Hematopoietic multipotent progenitor cell treated with erythropoietin and hydrocortisone succinate and interleukin-3 and kit ligand, for 8 days (in vitro differentiated cells): ENCODE results near the gene GLB1L3.
"Not testable (repeated sequence)": the region's sequence is repeated elsewhere in the genome, so short reads cannot be mapped to it uniquely, and the experiment has no call there.

Experiments
- DNase-seq: peaks from one replicate; pipeline ENCODE4 v3.0.0-alpha.2; 2015

GLB1L3 gene

DNA sequence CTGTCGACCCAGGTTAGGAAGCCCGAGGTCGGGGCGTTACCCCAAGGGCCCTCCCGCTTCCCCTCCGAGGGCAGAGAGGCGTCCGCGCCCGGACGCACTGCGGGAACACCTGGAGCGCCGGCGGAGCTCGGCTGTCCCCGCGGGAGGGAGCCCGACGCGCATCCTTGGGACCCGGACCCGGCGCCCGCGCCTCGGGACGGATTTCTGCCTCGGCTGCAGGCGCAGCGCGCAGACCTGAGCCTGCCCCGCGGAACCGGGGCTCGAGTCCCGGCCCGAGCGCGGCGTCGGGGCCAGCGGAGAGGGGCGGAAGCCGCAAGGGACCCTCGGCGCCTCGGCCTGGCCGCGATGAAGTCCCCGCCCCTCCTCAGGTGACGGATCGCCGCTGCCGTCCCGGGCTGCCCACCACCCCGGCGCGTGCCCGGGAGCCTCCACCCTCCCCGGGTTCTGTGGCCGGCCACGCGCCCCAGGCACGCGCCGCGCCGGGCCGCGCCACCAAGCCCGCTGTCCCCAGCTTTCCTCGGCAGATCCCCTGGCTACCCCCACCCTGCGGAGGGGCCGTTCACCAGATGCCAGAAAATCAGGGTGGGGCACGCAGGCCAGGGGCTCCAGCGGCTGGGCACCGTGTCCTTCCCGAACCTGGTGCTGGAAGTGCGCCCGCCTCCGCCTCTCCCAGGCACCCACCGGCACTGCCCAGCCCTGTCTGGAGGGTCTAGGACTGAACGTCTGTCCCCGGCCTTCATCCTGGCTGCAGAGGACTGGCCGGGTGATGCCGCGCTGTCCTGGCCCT is 410 bp downstream of the GLB1L3 start:
- no peak for DNase-seq

DNA sequence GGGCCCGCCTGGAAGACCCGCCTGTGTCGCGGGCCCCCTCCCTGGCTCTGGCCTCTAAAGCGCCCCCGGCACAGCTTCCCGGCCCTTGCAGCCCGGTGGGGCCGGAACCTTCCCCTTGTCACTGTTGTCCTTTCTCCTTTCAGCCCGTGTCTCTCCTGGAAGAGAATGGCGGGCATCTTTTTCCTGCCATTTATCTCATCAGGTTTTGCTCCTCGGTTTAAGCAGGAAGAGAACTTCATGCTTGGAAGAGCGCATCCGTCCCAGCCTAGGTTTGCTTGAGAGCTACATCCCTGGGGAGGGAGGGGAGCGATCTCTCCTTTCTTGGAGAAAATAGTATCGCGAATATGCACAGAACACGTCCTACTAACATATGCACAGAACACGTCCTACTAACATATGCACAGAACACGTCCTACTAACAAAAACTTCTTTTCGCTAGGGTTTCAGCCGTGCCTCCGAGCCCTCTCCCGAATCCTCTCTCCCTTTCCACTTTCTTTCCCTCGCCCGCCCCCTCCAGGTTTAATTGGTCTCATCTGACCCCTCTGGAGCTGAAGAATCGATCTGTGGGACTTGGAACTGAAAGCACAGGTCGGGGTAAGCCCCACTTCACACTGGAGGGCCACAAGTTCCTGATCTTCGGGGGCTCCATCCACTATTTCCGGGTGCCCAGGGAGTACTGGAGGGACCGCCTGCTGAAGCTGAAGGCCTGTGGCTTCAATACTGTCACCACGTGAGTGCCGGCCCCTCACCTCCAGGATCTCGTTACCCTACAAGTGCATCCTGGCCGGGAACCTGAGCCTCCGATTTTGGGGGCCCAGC is 1.2 kb downstream of the GLB1L3 start:
- no peak for DNase-seq

DNA sequence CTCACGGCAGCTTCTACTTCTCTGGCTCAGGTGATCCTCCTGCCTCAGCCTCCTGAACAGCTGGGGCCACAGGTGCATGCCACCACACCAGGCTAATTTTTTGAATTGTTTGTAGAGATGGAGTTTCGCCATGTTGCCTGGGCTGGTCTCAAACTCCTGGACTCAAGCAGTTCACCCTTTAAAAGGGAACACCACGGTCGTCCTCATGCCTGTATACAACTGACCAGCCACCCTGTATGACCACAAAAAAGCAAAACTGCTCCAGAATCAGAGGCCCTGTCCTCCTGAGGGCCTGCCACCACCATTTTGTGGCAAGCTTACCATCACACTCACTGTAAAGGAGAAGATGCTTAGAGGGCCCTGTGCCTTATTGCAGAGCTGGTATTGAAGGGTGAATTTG is 2.2 kb downstream of the GLB1L3 start:
- DNase-seq = no peak

DNA sequence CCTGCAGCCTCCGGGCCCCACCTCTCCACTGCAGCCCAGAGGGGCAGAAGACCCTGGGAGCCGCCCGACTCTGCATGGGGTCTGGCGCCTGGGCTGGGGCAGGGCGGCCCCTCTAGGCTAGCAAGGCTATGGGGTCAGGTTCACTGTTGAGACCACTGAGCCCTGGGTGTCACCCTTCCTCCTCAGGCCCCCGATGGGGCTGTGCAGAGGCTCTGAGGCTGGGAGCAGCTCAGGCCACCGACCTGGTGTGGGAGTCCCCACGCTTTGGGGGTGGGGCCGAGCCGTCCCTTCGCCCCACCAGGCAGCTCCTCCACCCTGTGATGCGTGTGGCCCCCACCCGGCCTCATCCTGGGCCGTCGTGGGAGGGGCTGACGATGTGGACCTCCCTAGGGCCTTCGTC is 5.5 kb downstream of the GLB1L3 start:
- DNase-seq = not testable (repeated sequence)

DNA sequence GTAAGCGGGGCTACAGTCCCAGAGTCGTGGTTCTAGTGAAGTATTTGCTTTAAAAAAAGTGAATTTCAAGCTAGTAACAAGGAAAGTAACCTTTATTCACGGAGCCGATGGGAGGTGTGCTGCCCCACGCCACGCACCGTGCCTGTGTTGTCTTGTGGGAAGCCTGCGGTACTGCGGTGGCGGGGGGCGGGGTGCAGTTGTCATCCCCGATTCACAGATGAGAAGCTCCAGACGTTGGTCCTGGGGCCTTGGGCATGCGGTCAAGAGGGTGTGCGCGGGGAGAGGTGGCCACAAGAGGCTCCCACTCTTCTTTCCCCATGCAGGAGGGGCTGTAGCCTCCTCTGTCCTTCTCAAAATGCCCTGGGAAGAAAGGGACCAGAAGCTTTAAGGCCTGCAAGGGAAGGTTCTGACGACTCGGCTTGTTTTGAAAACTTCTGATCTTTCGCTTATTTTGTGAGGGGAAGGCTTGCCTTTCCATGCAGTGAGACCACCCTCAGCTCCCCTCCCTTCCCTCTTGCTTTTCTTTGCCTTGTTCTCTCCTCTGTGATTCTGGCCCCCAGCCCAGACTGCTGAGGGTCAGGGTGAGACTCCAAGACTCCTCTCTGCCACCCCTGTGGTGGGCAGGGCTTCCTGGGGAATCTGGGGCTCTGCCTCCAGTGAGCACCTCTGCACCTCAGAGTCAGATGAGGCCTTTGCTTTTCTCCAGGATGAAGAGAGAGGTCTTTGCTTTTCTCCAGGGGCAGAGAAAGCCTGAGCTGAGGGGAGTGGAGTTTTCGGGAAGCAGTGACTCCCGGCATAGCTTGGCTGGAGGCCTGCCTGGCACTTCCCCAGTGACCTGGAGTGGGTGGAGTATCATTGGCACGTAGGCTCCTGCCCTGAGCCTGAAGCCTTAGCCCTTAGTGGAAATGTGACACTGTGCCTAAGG is 6.2 kb downstream of the GLB1L3 start:
- no peak for DNase-seq

DNA sequence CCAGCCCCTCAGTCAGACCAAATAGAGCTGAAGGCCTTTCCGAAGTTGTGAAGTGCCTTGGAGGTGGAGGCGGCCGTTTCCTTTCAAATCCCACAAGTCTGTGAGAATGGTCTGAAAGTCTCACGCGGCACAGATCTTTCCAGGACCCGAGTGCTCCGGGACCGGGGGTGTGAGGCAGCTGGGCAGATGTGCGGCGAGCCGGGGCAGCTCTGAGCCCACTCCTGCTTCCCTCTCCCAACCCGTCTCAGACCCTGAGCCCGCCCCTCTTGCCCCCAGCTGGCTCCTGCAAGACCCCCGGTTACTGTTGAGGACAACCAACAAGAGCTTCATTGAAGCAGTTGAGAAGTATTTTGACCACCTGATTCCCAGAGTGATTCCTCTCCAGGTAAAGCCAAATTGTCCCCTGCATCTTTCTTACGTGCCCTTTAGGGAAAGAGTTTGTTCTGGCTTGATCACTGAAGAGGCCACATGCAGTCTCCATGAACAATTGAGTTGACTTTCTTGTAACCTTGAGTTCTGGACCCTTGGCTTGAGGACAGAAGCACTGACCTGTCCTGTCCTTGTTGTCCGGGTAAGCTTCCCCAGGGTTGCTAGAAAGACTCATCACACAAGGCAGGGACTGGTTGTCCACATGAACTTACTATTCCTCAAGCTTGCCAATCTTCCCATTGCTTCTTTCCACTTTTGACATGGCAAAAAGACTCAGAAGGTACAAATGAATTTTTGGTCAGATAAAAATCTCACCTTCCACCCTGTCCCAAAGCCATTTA is 7.5 kb downstream of the GLB1L3 start:
- no peak for DNase-seq

DNA sequence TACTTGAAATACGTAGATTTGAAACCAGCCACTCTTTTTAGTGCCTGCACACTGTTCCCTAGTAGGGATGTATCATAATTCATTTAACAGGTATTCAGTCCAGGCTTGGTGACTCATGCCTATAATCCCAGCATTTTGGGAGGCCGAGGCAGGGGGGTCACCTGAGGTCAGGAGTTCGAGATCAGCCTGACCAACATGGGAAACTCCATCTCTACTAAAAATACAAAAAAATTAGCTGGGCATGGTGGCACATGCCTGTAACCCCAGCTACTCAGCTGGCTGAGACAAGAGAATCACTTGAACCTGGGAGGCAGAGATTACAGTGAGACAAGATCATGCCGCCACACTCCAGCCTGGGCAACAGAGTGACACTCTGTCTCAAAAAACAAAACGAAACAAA is 8.2 kb downstream of the GLB1L3 start:
- DNase-seq = not testable (repeated sequence)

DNA sequence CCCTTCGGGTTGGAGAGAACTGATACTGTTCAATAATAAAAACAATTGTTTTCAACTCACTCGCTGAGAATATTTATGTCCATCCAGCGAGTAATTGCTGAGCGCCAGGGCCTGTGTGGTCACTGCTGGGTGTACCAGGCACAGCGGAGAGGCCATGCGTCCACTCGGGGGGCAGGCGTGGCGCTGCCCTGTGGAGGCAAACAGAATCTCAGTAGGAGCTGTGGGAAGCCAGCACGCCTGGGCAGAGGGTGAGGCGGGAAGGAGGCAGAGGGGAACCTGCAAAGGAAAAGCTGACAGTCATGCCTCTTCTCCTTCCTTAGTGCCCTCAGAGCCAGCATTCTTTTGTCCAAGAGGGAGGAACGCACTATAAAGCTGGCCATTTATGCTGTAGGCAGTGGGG is 11.4 kb downstream of the GLB1L3 start:
- no peak for DNase-seq

DNA sequence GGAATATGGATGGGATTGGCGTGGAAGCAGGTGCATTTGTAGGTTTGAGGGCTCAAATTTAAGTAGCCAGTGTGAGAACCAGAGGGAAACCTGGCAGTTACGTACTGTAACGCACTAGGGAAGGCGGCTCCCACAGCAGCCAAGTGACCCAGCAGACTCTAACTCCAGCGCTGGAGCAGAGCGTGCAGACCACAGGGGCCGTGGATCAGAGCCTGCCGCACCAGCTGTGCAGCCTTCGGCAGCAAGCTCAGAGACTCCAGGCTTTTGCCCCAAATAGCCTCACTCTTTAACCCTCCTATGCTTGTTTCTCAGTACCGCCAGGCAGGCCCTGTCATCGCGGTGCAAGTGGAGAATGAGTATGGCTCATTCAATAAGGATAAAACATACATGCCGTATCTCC is 12.3 kb downstream of the GLB1L3 start:
- DNase-seq = no peak

DNA sequence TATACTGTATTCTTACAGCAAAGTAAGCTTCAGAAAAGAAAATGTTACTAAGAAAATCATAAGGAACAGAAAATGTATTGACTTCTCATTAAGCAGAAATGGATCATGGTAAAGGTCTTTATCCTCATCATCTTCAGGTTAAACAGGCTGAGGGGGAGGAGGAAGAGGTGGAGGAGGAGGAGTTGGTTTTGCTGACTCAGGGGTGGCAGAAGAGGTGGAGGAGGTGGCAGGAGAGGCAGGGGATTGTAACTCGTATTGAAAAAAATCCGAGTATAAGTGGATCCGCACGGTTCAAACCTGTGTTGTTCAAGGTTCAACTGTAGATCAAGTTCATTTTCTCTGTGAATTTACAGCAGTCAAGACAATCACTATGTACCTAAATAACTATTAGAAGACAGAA is 13.0 kb downstream of the GLB1L3 start:
- no peak for DNase-seq

DNA sequence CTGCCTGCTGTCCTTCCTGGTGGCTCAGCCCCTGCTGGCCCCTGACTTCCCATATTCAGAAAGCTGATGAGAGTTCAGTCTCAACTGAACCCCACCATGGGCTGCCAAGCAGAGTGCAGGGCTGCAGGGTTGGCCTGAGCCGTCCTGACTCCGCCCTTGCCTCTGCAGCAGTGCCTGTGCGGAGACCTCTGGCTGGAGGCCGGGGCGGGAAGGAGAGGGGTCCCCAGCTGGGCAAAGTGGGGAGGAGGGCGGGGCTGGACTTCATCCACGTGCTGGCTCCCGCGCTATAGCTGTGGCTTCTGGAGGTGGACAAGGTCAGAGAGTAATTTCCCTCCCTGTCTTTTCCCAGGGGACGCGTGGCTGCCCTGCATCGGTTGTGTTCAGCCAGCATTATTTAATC is 13.6 kb downstream of the GLB1L3 start:
- DNase-seq = no peak

DNA sequence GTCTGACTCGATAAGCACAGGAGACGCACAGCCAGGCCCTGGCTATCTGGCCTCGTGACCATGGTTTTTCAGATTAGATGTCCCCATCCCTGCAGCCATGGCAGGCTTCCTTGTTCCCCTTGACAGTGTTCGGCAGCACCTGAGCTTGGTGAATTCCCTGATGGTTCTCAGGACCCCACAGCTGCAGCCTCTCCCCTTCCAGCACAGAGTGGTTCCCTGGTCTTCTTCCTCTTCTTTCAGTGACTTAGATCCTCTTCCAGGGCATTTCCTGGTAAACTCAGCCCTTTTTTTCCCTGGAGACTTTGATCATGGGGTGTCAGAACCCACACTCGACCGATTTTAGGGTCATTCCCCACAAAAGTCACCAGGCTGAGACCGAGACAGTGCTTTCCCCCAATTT is 14.5 kb downstream of the GLB1L3 start:
- no peak for DNase-seq

DNA sequence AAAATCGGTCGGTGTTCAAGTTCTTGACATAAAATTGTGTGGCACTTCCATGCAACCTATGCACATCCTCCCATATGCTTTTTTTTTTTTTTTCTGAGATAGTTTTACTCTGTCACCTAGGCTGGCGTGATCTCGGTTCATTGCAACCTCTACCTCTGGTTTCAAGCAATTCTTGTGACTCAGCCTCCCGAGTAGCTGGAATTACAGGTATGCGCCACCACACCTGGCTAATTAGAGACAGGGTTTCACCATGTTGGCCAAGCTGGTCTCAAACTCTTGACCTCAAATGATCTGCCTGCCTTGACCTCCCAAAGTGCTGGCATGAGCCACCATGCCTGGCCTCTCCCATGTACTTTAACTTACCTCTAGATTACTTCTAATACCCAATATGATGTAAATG is 15.0 kb downstream of the GLB1L3 start:
- DNase-seq = no peak

DNA sequence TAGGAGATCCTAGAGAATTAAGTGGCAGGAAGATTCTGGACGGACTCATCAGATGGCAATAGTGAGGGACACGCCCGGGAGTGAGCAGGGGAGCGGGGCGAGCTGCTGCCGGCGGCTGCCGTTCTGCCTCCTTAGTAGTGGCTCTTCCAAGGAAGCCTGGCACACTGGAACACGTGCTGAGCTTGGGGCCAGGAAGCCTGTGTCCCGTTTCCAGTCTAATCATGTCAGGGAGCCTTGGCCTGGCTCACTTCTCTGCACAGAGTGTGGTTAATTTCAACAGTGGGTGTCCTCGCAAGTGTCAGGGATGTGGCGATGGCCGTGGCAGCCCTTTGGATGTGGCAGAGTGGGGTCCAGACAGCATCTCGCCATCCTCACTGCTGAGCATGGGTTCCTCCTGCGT is 16.5 kb downstream of the GLB1L3 start:
- no peak for DNase-seq

DNA sequence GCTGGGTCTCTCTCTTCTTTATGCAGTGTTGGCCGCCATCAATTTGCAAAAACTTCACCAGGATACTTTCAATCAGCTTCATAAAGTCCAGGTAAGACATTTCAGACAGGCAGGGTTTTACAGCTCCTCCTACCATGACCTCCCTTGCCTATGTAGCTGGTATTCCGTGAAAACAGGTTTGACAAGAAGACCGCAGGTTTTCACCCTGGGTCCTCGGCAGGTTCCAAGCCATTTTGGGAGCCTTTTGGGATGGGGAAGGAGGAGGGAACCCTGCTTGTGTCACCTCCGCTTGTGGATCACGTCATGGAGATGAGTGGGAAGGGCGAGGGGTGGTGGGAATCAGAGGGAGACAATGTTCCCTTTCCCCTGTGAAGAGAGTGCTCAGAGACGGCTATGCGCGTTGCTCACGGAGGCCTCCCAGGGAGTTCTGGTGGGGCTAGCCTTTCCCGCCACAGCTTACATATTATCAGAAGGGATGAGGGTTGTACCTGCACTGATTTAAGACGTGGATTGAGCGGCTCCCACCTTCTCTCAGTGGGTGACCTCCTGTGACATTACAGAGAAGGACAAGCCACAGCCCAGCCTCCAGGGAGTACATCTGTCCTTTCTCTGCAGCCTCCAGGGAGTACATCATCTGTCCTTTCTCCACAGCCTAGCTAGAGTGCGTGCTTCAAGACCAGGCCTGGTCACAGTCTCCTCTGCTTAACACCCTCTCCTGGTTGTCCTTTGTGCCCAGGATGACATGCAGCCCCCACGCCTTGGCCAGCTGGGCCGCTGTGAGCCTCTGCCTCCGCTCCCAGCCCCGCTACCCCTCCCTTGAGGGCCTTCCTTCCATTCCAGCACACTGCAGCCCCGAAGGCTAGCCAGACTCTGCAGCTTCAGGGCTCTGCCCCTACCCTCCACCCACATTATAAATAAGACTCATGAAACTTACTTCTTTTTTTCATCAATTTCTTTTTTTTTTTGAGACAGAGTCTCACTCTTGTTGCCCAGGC is 17.2 kb downstream of the GLB1L3 start:
- no peak for DNase-seq

DNA sequence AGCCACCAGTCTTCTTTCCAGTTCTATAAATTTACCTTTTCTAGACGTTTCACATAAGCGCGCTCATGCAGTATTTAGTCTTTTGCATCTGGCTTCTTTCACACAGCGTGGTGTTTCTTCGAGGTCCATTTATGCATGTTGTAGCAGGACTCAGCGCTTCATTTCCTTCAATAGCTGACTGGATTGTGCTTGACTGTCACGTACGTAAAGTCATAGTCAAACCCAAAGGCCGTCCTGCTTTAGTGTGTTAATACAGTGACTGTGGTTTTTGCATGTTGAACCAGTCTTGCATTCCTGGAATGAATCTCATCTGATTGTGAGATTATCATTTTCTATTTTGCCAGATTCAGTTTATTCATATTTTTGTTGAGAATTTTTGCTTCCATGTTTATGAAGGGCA is 18.5 kb downstream of the GLB1L3 start:
- no peak for DNase-seq

DNA sequence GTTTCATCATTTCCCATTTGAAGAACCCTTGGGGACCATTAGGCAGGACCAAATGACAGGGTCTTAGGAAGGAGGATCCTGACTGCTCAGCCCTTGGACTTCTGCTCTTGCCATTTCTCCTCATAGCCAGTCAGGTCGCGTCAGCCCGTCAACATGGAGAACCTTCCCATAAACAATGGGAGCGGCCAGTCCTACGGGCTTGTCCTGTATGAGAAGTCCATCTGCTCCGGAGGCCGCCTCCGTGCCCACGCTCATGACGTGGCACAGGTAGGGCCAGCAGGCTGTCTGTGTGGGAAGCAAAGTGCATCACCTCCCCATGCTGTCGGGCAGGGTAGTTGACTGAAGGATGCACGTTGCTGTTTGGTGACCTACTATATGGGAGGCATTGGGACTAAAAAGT is 36.0 kb downstream of the GLB1L3 start:
- DNase-seq = no peak

DNA sequence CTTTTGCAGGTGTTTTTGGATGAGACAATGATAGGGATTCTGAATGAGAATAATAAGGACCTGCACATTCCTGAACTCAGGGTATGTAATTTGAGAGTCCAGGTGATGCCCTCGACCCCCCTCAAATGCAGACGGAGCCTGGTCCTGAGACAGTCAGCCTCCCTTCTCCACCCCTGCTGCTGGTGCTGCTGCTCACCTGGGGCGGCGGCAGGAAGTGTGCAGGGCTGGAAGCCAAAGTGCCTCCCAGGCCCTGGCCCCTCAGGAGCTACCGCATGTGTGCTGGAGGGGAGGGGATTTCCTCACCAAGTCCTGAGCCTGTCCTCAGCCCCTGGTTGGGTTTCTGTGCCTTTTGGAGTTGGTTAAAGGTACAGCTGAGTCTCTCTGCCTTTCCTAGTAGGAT is 36.6 kb downstream of the GLB1L3 start:
- DNase-seq = no peak

DNA sequence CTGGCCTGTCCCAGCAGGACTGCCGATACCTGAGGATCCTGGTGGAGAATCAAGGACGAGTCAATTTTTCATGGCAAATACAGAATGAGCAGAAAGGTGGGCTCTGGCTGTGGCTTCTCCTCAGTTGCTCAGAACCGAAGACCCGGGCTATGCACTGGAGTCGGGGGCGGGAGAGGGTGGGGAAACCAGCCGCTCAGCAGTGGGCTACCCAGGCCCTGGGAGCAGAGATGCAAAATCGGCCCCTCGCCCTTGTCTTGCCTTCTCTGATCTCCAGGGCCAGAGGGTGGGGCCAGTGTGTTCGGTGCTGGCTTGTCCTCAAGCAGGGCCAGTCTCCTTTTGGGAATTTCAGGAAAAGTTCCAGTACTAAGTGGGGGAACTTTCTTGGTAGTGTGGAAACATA is 37.2 kb downstream of the GLB1L3 start:
- no peak for DNase-seq

DNA sequence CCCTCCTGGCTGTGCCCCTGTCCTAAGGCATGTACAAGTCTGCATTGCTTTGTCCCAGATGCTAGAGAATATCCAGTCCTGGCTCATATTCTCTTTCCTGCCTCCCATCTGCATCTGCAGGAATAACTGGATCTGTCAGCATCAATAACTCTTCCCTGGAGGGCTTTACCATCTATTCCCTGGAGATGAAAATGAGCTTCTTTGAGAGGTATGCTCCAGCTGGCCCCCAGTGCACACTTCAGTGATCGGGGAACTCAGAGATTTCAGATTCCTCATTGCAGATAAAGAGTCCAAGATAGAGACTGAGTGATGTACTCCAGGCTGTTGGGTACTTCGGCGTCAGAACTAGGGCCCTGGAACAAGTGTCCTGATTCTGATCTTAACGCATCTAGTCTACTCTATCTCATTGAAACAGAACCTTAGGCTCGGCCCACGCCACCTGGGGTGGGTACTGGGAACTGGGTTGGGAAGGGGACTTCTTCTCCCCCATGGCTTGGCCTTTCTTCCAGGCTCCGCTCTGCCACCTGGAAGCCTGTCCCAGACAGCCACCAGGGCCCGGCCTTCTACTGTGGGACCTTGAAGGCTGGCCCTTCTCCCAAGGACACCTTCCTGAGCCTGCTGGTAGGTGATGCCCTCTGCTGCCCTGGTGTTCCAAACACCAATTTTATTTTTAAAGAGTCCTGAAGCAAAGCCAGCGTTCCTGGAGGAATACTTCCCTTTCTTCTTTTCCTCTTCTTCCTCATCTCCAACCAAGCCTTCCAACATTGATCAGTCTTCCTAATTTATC is 37.8 kb downstream of the GLB1L3 start:
- DNase-seq = no peak
